MG63 (cell line): ENCODE measurements around the gene SURF1. TPM values are rescaled to one million over a fixed set of nuclear protein-coding genes. Genes with fewer than 3 reads are reported as not detected.
A peak's percentile ranks its signal among the peaks of the same experiment; 100 is the strongest.
"Not testable (repeated sequence)": the region's sequence is repeated elsewhere in the genome, so short reads cannot be mapped to it uniquely, and the experiment has no call there.

ENCODE experiments used
- DNase-seq: peaks from one replicate; pipeline ENCODE4 v3.0.0-alpha.2; 2020
- H3K27me3 ChIP-seq: fragments of 250-450 bp; sonication (Bioruptor Pico); 2 replicates; pipeline ENCODE4 v1.5.1; 2020; ENCODE audit warnings: mild to moderate bottlenecking, moderate library complexity
- H3K36me3 ChIP-seq: fragments of 250-450 bp; sonication (Bioruptor Pico); 2 replicates; pipeline ENCODE4 v1.5.1; 2020; ENCODE audit warnings: mild to moderate bottlenecking, moderate library complexity
- H3K4me3 ChIP-seq: fragments of 250-450 bp; sonication (Bioruptor Pico); 2 replicates; pipeline ENCODE4 v1.5.1; 2020; ENCODE audit warnings: mild to moderate bottlenecking, moderate library complexity
- H3K9me3 ChIP-seq: fragments of 250-450 bp; sonication (Bioruptor Pico); 2 replicates; pipeline ENCODE4 v1.5.1; 2020; ENCODE audit warnings: mild to moderate bottlenecking, moderate library complexity
- total RNA-seq: library from RNA; depleted of rRNA; stranded (reverse); fragments of >200 nt; shearing (Covaris generic); gene quantifications from 2 replicates; pipeline ENCODE4 v1.2.3, GENCODE V29; 2014; ENCODE audit warnings: low replicate concordance

Gene SURF1
- total RNA-seq, 1 experiment from 2014 or later: 37.4 TPM

DNA sequence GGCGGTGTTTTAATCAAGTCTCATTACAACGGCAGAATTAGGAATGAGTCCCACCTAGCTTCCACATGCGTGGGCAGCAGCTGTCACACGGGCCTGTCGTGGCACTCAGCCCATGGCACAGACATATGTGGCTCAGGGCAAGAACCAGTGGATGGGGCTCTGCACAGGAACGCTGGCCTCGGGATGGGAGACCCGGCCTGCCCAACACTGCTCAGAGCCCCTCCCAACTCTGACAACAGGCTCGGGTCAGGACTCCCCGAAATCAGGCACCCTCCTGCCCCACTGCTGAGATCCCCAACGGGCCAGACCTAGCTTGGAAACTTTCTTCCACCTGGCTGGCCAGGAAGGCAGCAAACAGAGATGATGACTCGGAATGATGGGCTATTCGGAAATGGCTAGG lies 15.4 kb downstream of the SURF1 start:
- DNase-seq: no peak
- H3K9me3 ChIP-seq: no peaks in the 10 kb centered on the region
- peaks cover 67% of the 10 kb centered on the region for H3K36me3 ChIP-seq
- H3K27me3 ChIP-seq: no peaks in the 10 kb centered on the region
- H3K4me3 ChIP-seq: no peak overlapping the region

DNA sequence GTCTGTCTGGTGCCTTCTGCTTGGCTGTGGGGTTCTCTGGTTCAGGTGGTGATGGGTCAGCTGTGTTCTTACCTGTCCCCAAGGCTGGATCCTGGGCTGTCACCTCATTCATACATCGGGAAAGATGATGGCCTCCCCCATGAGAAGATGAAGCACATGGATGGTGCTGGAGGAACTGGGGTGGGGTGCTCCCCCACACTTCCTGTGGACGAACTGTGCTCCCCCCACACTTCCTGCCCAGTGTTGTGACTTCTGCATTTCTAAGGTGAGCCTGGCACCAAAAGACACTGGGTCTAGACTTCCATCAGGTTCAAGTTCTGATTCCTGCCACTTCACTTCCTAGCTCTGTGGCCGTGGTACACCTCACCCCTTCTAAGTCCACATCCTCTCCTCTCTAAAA lies 16.0 kb downstream of the SURF1 start:
- Histone ChIP-seq H3K4me3 (no peak overlapping the region), H3K27me3 (no peaks in the 10 kb centered on the region), H3K36me3 (peaks cover 61% of the 10 kb centered on the region), H3K9me3 (no peaks in the 10 kb centered on the region)
- no peak for DNase-seq

DNA sequence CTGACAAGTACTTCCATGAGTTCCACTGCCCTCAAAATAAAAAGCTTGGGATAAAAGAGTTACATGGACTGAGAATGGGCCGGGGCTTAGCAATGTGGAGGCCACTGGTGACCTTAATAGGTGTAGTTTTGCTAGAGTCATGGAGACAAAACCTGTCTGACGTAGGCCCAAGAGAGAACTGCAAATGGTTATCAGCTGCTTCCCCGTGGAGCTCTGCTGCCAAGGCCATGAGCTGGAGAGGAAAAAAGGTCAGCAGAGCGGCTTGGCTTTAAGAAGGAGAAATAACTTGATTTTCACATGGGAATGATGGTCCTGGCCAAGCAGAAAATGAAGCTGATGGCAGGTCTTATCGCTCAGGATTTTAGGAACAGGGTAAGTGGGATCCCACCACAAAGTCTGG lies 16.6 kb downstream of the SURF1 start:
- Histone ChIP-seq H3K27me3 (no peaks in the 10 kb centered on the region), H3K4me3 (no peak overlapping the region), H3K36me3 (peaks cover 58% of the 10 kb centered on the region), H3K9me3 (no peaks in the 10 kb centered on the region)
- no peak for DNase-seq

DNA sequence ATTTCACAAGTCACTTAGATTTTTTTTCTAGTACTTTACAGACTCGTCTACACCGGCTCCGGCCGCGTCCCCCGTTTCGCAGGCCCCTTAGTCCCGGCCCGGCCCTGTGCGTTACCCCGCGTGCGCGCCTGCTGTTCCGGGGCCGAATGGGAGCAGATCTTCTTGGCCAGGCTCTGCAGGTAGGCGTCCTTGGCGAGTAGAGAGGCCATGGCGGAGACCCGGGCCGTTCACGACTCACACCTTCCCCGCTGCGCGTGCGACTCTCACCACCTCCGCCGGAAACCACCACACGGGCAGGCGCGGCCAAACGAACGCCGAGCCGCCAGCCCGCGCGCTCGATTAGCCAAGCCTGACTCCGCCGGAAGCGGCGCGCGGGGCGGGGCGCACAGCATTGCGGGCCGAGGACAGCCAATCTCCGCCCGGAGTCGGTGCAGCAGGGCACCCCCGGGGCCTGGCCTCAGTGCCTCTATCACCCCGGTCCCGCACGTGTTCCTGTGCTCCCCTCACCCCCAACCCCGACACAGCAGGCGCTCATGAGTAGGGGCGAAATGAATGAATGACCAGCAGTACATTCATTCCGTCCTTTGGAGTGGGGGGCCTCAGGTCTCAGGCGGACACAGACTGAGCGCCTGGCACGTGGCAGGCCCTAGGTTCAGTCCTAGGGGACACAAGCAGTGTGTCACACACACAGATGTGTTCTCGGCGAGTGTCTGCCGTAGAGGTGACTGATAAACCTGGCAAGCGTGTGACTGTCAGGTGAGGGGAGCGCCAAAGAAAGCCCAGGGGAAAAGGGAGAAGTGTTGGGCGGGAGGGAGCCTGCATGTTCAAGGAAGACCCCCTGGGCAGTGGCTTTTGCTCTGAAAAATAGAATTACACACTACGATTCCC lies 20.1 kb downstream of the SURF1 start, which contains the start of gene SURF6:
Gene SURF6 (minus strand): TSS at position 265 of the 888 bp plus-strand sequence. CDS start 56 bp downstream, at position 209.
- H3K36me3 ChIP-seq: peaks cover 55% of the 10 kb centered on the region
- no peaks in the 10 kb centered on the region for H3K27me3 ChIP-seq
- DNase-seq: peak; percentile 96
- no peaks in the 10 kb centered on the region for H3K9me3 ChIP-seq
- peak within 1 kb of the TSS; percentile 88 for H3K4me3 ChIP-seq

DNA sequence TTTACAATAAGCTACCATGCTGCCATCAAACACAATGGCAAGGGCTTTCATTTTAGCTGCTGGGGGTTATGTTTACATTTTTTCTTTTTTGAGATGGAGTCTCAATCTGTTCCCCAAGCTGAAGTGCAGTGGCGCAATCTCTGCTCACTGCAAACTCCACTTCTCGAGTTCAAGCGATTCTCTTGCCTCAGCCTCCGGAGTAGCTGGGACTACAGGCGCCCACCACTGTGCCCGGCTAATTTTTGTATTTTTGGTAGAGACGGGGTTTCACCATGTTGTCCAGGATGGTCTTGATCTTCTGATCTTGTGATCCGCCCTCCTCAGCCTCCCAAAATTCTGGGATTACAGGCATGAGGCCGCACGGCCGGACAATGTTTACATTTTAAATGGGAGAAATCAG lies 21.4 kb downstream of the SURF1 start:
- H3K36me3 ChIP-seq: peaks cover 57% of the 10 kb centered on the region
- DNase-seq, H3K27me3 ChIP-seq, H3K9me3 ChIP-seq: not testable (repeated sequence)
- H3K4me3 ChIP-seq: peak overlapping the region; percentile 88

DNA sequence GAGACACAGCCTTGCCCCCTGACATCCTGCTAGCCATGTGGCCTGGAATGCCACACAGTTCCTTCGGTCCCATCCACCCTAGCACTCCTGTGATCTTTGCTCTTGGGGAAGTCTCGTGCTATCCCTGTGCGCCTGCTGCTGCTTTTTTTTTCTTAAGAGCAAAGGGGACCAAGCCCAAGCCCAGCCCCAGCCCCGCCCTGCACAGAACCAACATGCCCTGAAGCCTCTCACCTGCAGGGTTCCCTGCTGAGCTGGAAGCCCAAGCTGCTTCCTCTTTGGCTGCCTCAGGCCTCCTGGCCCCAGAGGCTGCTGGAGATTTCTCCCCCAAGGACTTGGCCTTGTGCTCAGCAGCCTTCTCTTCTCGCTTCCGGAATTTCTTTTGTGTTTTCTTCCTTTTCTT lies 22.1 kb downstream of the SURF1 start:
- Histone ChIP-seq H3K27me3 (no peaks in the 10 kb centered on the region), H3K36me3 (peaks cover 55% of the 10 kb centered on the region), H3K4me3 (no peak overlapping the region), H3K9me3 (no peaks in the 10 kb centered on the region)
- DNase-seq: no peak

DNA sequence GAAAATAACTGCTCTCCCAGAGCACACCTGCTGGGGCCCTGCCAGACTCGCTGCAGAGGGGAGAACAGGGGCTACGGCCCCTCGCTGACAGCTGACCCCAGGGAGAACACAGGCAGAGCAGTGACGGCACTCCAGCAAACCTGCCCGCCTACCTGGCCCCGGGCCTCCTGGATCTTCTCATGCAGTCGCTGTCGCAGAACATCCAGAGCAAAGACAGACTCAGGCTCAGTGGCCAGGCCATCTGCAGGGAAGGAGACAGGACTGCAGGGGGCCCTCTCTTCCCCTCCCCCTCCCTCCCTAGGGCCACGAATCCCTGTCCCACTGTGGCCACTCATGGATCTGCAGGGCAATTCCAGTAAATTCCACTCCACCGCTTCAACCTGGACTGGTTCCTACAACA lies 22.7 kb downstream of the SURF1 start:
- Histone ChIP-seq H3K9me3 (no peaks in the 10 kb centered on the region), H3K36me3 (peaks cover 52% of the 10 kb centered on the region), H3K27me3 (no peaks in the 10 kb centered on the region), H3K4me3 (no peak overlapping the region)
- DNase-seq: no peak

DNA sequence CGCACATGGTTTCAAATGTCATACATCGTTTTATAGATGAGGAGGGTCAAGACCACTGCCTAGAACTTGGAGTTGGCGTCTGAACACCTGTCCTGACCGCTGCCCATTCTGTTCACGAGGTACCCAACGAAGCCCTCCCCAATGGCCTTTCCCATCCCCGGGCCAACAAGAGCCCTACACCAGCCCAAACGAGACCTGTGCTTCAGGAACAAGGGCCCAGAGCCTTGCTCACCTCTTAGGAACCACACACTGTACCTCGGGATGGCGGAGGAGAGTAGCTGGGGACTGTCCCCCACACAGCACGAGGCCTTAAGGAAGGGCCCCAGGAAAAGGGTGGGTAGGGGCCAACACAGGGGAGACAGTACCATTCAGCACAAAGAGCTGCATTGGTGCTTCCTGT lies 23.3 kb downstream of the SURF1 start:
- H3K9me3 ChIP-seq: no peaks in the 10 kb centered on the region
- H3K36me3 ChIP-seq: peaks cover 52% of the 10 kb centered on the region
- no peaks in the 10 kb centered on the region for H3K27me3 ChIP-seq
- DNase-seq: no peak
- H3K4me3 ChIP-seq: no peak overlapping the region

DNA sequence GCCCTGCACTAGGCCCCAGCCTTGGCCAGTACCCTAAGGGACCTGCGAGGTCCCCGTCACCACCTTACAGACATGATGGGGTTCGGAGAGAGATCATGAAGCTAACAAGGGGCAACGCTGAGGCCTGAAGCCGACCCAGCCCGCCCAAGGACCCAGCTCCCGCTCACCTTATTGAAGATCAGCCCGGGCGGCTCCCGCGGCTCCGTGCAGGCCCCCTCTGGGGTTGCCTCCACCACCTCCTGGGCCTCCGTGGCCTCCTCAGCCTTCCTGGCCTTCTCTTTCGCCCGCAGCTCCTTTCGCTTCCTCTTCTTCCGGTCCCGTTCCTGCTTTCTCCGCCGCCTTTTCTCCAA lies 23.9 kb downstream of the SURF1 start:
- H3K27me3 ChIP-seq: no peaks in the 10 kb centered on the region

DNA sequence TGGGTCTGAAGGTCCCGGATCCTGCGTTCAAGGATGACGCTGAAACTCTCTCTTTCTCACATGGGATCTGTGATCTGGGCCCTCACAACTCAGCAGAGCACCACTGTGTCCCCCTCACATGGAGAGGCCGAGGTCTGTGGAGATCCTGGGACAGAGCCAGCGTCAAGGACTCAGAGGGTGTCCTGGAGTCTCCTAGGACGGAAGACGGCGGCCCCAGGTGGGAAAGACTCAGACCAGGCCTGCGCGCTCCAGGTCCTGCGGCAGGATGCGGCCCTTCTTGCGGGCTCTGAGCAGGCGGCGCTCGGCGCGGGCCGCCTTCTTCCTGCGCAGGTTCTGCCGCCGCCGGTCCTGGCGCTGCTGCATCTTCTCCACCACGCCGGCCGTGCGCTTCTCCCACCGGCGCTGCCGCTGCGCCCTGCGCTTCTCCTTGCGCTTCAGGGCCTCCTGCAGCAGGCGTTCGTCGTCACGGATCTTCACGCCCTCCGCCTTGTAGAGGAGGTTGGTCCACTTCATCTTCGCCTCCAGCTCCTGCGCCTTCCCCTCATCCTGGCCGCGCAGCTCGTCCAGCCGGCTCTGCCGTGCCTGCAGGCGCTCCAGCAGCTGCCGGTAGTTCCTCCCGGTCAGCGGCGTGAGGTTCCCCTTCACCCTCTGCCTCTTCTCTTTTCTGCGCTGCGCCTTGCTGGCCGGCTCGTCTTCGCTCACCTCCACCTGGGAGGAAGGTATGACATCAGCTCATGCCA lies 24.5 kb downstream of the SURF1 start:
- H3K27me3 ChIP-seq: no peaks in the 10 kb centered on the region
- DNase-seq: no peak

More for the DNA sequence above, 23.9 kb downstream of the SURF1 start:
- Histone ChIP-seq H3K4me3 (no peak overlapping the region), H3K9me3 (no peaks in the 10 kb centered on the region), H3K36me3 (peaks cover 52% of the 10 kb centered on the region)
- no peak for DNase-seq

DNA sequence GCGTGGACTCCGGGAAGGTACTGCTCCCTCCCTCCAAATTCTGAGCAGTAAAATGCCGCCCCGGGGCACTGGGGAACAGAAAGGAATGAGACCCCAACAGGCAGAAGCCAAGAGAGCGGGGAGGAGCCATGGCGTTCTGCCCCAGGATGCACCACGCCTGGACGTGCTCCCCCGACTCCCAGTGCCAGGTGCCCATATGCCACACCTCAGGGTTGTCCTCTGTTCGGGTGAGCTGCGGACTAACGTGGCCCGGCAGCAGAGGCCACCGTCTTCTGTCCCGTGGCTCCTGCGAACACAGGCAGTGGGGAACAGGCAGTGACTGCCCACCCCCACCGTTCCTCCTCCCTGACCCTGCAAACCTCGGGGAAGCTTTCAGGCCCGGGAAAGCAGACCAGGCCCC lies 25.1 kb downstream of the SURF1 start:
- H3K4me3 ChIP-seq: no peak overlapping the region
- peaks cover 47% of the 10 kb centered on the region for H3K36me3 ChIP-seq
- H3K9me3 ChIP-seq: no peaks in the 10 kb centered on the region
- DNase-seq: no peak
- no peaks in the 10 kb centered on the region for H3K27me3 ChIP-seq

More for the DNA sequence above, 24.5 kb downstream of the SURF1 start:
- H3K36me3 ChIP-seq: peaks cover 52% of the 10 kb centered on the region
- no peak overlapping the region for H3K4me3 ChIP-seq
- no peaks in the 10 kb centered on the region for H3K9me3 ChIP-seq

DNA sequence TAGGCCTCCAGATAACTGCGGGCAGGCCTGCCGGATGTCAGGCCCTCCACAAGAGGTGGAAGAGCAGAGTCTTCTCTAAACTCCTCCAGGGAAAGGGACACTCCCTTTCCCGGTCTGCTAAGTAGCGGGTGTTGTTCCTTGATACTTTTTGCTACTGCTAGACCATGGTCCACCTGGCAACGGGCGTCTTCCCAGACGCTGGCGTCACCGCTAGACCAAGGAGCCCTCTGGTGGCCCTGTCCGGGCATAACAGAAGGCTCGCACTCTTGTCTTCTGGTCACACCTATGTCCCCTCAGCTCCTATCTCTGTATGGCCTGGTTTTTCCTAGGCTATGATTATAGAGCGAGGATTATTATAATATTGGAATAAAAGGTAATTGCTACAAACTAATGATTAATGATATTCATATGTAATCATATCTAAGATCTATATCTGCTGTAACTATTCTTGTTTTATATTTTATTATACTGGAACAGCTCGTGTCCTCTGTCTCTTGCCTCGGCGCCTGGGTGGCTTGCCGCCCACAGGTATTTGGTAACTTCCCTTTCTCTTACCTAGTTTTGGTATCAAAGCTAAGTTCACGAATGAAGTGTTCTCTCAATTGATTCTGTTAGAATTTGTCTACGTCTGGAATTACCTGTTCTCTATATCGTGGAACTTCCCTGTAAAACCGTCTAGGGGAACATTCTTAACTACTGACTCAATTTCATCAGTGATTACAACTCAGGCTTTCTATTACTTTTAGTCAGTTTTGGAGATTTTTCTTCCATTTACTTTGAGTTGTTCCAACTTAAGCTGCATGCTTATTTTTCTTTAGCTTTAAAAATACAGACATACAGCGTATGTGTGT lies 26.8 kb downstream of the SURF1 start:
- DNase-seq: not testable (repeated sequence)

DNA sequence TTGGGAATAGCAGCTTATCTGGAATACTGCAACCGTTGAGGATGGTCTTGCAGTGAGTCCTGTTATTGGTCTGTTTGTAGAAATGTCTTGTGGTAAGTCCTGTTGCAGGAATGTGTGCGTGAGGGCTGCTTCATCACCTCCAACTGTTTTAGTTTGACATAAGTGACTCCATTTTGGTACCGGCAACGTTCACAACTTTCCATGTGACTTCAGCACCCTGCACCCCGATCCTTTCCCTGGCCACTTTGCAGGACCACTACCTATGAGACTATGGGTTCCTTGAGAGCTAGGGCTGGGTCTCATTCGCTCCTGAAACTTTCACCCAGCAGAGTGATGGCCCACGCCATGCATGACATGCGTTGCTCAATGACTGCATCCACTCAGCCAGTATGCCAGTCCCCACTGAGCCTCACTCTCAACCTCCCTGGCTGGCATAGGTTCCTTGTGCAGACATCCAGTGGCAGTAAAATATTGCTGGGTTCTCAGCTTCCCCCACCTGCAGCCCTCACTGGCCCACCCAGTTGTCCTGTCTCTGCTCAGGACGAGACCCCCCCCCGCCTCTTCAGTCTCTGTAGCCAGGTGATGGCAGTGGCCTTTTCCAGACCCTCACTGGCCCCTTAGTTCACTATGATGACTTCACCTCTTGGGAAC lies 28.3 kb downstream of the SURF1 start:
- Histone ChIP-seq H3K36me3 (peaks cover 27% of the 10 kb centered on the region), H3K27me3 (no peaks in the 10 kb centered on the region), H3K9me3 (no peaks in the 10 kb centered on the region), H3K4me3 (no peak overlapping the region)
- DNase-seq: no peak

More for the DNA sequence above, 26.8 kb downstream of the SURF1 start:
- H3K27me3 ChIP-seq, H3K4me3 ChIP-seq, H3K9me3 ChIP-seq: not testable (repeated sequence)
- peaks cover 42% of the 10 kb centered on the region for H3K36me3 ChIP-seq

DNA sequence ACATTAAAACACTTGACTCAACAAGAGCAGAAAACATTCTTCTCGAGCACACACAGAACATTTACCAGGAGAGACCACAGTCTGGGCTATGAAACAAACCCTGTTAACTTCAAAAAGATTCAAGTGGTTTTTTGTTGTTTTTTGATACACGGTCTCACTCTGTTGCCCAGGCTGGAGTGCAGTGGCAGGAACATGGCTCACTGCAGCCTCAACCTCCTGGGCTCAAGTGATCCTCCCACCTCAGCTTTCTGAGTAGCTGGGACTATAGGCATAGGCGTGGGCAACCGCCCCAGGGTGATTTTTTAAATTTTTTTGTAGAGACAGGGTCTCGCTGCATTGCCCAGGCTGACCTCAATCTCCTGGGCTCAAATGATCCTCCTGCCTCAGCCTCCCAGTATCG lies 29.3 kb downstream of the SURF1 start:
- H3K9me3 ChIP-seq, H3K27me3 ChIP-seq, DNase-seq, H3K4me3 ChIP-seq: not testable (repeated sequence)
- peaks cover 17% of the 10 kb centered on the region for H3K36me3 ChIP-seq

DNA sequence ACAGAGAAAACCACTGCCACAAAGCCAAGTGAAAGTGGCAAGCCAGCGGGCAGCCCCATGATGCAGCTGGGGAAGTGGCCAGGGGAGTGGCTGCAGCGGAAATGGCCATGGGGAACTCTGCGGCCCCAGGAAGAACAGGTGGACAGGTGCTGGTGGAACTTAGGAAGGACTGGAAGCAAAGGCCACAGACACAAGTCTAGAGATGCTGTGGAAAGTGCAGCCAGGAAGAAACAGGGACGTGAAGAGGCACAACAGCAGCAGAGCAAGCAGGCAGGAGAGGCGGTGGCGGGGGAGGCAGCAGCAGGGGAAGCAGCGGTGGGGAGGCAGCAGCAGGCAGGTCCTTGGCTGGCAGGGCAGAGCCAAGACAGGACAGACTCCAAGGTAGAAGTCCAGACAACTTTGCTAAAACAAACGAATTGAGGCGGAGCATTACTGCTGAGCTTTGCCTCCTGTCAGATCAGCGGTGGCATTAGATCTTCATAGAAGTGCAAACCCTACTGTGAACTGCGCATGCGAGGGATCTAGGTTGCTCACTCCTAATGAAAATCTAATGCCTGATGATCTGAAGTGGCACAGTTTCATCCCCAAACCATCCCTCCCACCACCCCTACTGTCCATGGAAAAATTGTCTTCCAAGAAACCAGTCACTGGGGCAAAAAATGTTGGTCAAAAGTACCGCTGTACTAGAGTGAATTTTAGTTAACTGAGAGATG lies 32.1 kb downstream of the SURF1 start:
- H3K4me3 ChIP-seq: no peak overlapping the region
- DNase-seq: no peak
- H3K27me3 ChIP-seq: no peaks in the 10 kb centered on the region
- no peaks in the 10 kb centered on the region for H3K36me3 ChIP-seq
- H3K9me3 ChIP-seq: no peaks in the 10 kb centered on the region

DNA sequence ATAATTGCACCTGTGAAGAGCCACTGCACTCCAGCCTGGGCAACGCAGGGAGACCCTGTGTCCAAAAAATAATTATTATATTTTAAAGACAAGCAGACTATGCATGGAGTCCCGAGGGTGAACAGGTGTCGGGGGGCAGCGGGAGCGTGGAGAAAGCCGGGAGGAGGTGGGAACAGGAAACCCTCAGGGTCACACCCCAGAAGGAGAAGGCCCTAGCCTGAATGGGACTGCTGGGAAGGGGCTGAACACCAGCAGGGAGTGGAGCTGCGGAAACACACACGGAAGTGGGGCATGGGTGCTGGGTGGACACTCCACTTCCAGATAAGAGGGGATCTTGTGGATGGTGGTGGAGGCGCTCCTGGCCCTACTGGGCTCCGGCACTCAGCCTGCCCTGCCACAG lies 33.1 kb downstream of the SURF1 start:
- no peak overlapping the region for H3K4me3 ChIP-seq
- DNase-seq: no peak
- no peaks in the 10 kb centered on the region for H3K9me3 ChIP-seq
- H3K27me3 ChIP-seq: no peaks in the 10 kb centered on the region
- no peaks in the 10 kb centered on the region for H3K36me3 ChIP-seq
